Measurements from ENCODE around the gene MAPK4. TPM values are rescaled to one million over a fixed set of nuclear protein-coding genes. Genes with fewer than 3 reads are reported as not detected.

MAPK4 gene
- total RNA-seq, 1 experiment from 2014 or later = not detected

GRCh38 chr18:50662775-50663383 lies 103.0 kb downstream of the MAPK4 start:
- no peak for DNase-seq (ENCODE audit: low read depth)
- in situ Hi-C loops (cut with HindIII; ENCODE audit: low pct_unique_long_range_greater_than_20kb, low sequenced_read_pairs) = no loop called here

DNA sequence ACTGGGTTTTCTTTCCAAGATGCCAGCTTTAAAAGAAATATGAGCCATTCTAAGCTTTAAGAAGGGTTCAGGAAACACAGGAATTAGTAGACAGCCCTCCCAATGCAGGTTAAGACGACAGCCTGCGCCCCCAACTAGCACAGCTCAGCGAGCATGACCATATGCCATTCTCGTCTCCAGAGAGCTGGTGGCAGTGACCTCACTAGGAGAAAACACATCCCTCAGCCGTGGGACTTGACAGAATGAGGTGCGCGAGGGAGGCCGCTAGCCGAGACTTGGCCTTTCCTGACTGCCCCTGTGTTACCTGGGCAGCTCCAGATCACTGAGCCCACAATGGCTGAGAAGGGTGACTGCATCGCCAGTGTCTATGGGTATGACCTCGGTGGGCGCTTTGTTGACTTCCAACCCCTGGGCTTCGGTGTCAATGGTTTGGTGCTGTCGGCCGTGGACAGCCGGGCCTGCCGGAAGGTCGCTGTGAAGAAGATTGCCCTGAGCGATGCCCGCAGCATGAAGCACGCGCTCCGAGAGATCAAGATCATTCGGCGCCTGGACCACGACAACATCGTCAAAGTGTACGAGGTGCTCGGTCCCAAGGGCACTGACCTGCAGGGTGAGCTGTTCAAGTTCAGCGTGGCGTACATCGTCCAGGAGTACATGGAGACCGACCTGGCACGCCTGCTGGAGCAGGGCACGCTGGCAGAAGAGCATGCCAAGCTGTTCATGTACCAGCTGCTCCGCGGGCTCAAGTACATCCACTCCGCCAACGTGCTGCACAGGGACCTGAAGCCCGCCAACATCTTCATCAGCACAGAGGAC lies 103.9 kb downstream of the MAPK4 start:
- DNase-seq (ENCODE audit: low read depth) = no peak
- in situ Hi-C loops (cut with HindIII; ENCODE audit: low pct_unique_long_range_greater_than_20kb, low sequenced_read_pairs) = no loop called here

DNA sequence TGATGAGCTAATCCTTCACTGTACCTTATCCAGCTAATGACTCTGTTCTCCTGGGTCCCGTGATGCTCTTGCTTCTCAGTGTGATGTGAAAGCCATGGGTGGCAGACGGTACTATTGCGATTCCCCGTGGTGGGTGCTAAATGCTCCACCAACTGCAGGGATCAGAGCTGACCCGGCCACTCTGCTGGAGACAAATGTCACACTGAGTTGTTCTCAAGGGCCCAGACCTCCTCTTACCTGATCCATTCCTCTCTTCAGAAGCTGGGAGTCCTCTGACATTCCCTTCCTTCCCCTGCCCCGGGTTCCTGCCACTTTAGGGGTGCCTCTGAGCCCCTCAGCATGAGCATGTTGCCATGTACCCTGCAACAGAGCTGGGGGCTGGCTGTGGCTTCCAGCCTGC lies 105.1 kb downstream of the MAPK4 start:
- DNase-seq (ENCODE audit: low read depth) = no peak
- in situ Hi-C loops (cut with HindIII; ENCODE audit: low pct_unique_long_range_greater_than_20kb, low sequenced_read_pairs) = no loop called here

GRCh38 chr18:50665519-50665918 lies 105.6 kb downstream of the MAPK4 start:
- in situ Hi-C loops (cut with HindIII; ENCODE audit: low pct_unique_long_range_greater_than_20kb, low sequenced_read_pairs) = no loop called here
- DNase-seq (ENCODE audit: low read depth) = no peak

- no peak for DNase-seq (ENCODE audit: low read depth)
- in situ Hi-C loops (cut with HindIII; ENCODE audit: low pct_unique_long_range_greater_than_20kb, low sequenced_read_pairs) = no loop called here
Observed at GRCh38 chr18:50666536-50666935, 106.6 kb downstream of the MAPK4 start.

- in situ Hi-C loops (cut with HindIII; ENCODE audit: low pct_unique_long_range_greater_than_20kb, low sequenced_read_pairs) = no loop called here
- no peak for DNase-seq (ENCODE audit: low read depth)
Observed at GRCh38 chr18:50671376-50671775, 111.5 kb downstream of the MAPK4 start.

GRCh38 chr18:50674307-50674980 lies 114.6 kb downstream of the MAPK4 start:
- in situ Hi-C loops (cut with HindIII; ENCODE audit: low pct_unique_long_range_greater_than_20kb, low sequenced_read_pairs) = no loop called here

DNA sequence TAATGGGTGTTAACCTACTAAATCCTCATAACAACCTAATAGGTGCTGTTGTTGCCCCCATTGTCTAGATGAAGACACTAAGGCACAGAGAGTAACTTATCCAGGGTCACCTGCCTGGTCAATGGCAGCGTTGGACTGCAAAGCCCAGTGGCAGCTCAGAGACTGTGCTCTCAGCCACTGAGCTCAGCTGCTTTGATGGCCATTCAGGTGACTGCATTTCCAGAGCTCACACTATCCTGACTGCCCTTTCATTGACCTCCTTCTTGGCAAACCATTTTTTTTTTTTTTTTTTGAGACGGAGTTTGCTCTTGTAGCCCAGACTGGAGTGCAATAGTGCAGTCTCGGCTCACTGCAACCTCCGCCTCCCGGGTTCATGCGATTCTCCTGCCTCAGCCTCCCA lies 115.2 kb downstream of the MAPK4 start:
- in situ Hi-C loops (cut with HindIII; ENCODE audit: low pct_unique_long_range_greater_than_20kb, low sequenced_read_pairs) = no loop called here
- DNase-seq (ENCODE audit: low read depth) = no peak

More at GRCh38 chr18:50674307-50674980, 114.6 kb downstream of the MAPK4 start:
- no peak for DNase-seq (ENCODE audit: low read depth)

GRCh38 chr18:50678651-50679050 lies 118.8 kb downstream of the MAPK4 start:
- in situ Hi-C loops (cut with HindIII; ENCODE audit: low pct_unique_long_range_greater_than_20kb, low sequenced_read_pairs) = no loop called here
- no peak for DNase-seq (ENCODE audit: low read depth)

DNA sequence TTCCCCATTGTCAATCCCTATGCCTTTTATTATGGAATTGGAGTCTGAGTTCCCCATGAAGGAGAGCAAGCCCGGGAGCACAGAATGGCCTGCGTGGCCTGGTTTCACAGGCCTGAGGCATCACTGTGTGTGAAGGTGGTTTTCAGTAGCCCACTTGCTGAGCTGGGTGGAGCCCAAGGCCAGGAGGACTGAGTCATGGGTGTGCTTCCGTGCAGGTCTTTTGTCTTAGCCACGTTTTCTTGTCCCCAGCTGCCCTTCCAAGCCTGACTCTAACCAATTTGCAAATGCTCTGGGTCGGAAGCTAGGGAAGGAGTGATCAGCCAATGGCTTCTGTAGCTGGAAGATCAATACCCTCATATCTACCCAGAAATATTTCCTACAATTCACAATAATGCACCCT lies 119.2 kb downstream of the MAPK4 start:
- in situ Hi-C loops (cut with HindIII; ENCODE audit: low pct_unique_long_range_greater_than_20kb, low sequenced_read_pairs) = no loop called here
- no peak for DNase-seq (ENCODE audit: low read depth)

GRCh38 chr18:50679656-50680055 lies 119.8 kb downstream of the MAPK4 start:
- in situ Hi-C loops (cut with HindIII; ENCODE audit: low pct_unique_long_range_greater_than_20kb, low sequenced_read_pairs) = no loop called here

DNA sequence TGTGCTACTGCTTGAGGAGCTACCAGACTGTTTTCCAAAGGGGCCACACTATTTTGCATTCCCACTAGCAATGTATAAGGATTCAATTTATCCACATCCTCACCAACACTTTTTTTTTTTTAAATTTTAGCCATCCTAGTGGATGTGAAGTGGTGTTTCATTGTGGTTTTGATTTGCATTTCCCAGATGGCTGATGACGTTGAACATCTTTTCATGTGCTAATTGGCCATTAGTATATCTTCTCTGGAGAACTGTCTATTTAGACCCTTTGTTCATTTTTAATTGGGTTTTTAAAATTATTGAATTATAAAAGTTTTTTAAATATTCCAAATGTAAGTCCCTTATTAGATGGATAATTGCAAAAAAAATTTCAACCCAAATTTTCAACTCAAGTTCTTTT lies 121.1 kb downstream of the MAPK4 start:
- in situ Hi-C loops (cut with HindIII; ENCODE audit: low pct_unique_long_range_greater_than_20kb, low sequenced_read_pairs) = no loop called here
- no peak for DNase-seq (ENCODE audit: low read depth)

More at GRCh38 chr18:50679656-50680055, 119.8 kb downstream of the MAPK4 start:
- DNase-seq (ENCODE audit: low read depth) = no peak

DNA sequence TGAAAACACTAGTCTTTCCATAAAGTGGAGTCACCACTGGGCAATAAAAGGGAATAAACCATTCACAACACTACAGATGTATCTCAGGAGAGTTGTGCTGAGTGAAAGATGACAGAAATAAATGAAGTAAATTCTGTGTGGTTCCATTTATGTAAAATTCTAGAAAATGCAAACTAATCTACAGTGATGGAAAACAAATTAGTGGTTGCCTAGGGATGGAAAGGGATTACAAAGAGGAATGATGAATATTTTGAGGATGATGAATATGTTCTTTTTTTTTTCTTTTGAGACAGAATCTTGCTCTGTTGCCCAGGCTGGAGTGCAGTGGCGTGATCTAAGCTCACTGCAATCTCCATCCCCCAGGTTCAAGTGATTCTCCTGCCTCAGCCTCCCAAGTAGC lies 123.0 kb downstream of the MAPK4 start:
- no peak for DNase-seq (ENCODE audit: low read depth)
- in situ Hi-C loops (cut with HindIII; ENCODE audit: low pct_unique_long_range_greater_than_20kb, low sequenced_read_pairs) = no loop called here

DNA sequence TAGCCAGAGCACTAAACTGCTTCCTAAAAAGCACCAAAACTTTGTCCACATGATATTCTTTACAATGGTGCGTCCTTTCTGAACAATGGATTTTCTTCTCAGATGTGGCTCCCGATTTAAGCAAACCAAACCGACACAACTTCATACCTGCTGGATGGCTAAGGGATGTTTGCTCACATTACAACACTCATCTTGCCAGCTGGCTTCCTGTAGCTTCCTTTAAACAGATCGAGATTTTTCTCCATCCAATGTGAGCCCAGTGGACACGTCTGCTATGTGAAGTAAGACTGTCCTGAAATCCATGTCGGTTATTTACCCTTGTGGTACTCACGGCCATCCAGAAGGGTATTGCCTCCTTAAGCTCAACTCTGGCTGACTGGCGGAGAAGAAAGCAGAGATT lies 126.5 kb downstream of the MAPK4 start:
- in situ Hi-C loops (cut with HindIII; ENCODE audit: low pct_unique_long_range_greater_than_20kb, low sequenced_read_pairs) = no loop called here
- DNase-seq (ENCODE audit: low read depth) = no peak

DNA sequence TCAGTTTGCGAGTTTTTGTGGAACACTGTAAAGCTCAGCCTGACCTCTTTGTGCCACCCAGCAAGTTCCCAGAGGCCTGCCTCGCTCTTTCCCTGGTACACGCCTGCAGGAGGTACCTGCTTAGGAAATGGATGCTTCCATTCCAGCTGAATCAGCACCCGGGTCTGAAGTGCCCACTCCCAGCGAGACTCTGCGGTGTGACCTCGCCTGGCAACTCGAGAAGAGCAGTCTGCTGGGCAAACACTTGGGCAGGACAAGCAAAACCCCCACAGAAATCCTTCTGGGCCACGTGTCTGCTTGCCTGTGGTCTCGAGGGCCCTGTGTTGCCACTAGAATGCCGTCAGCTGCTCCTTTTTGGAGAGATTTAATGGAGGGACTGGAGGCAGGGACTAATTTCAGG lies 127.6 kb downstream of the MAPK4 start:
- no peak for DNase-seq (ENCODE audit: low read depth)
- in situ Hi-C loops (cut with HindIII; ENCODE audit: low pct_unique_long_range_greater_than_20kb, low sequenced_read_pairs) = no loop called here

- no peak for DNase-seq (ENCODE audit: low read depth)
- in situ Hi-C loops (cut with HindIII; ENCODE audit: low pct_unique_long_range_greater_than_20kb, low sequenced_read_pairs) = no loop called here
Observed at GRCh38 chr18:50689578-50689977, 129.7 kb downstream of the MAPK4 start.

DNA sequence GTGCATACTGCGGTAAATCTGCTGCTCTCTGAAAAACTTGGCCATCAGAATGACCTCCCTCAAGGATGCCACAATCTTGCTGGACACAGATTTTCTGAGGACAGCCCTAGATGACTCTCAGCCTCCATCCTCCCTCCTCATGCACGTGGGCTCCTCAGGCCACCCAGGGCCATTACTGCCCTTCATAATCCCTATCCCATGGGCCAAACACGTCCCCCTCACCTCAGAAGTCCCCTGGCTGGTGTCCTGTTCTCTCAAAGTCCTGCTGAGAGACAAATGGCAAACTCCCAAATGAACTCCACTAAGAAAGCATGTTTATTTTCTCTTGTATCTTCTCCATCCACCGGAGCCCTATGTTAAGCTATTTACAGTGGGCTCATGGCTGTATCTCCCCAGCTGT lies 134.3 kb downstream of the MAPK4 start:
- DNase-seq (ENCODE audit: low read depth) = no peak
- in situ Hi-C loops (cut with HindIII; ENCODE audit: low pct_unique_long_range_greater_than_20kb, low sequenced_read_pairs) = no loop called here

- no peak for DNase-seq (ENCODE audit: low read depth)
- in situ Hi-C loops (cut with HindIII; ENCODE audit: low pct_unique_long_range_greater_than_20kb, low sequenced_read_pairs) = no loop called here
Observed at GRCh38 chr18:50695431-50696176, 135.7 kb downstream of the MAPK4 start.

GRCh38 chr18:50696436-50696835 lies 136.5 kb downstream of the MAPK4 start:
- no peak for DNase-seq (ENCODE audit: low read depth)
- in situ Hi-C loops (cut with HindIII; ENCODE audit: low pct_unique_long_range_greater_than_20kb, low sequenced_read_pairs) = no loop called here

All from Caki2 (cell line).